MCF 10A (cell line): Measurements from ENCODE around the gene KCTD7. TPM values are rescaled to one million over a fixed set of nuclear protein-coding genes. Genes with fewer than 3 reads are reported as not detected.
"Not testable (repeated sequence)": the region's sequence is repeated elsewhere in the genome, so short reads cannot be mapped to it uniquely, and the experiment has no call there.

Experiments used
- BruUV-seq: library from RNA; stranded (reverse); fragments of 400-500 nt; replicated peaks from 2 replicates; lab custom pipeline; 2021; lab: Mats Ljungman, UMichigan
- CTCF ChIA-PET: fragments of 300-600 bp; sonication (Branson Sonifier 250); formaldehyde crosslinking; extraction: SDS; loops from one replicate; lab custom pipeline; 2021; ENCODE audit warnings: antibody characterized with exemption, inconsistent platforms; lab: Yijun Ruan, JAX
- POLR2A ChIA-PET: fragments of 300-600, 350-650 bp; sonication (Branson Sonifier 250); formaldehyde crosslinking; extraction: SDS; loops from one replicate; lab custom pipeline; 2020; ENCODE audit warnings: antibody characterized with exemption, inconsistent platforms; lab: Yijun Ruan, JAX
- DNase-seq: peaks from one replicate; pipeline ENCODE4 v3.0.0-alpha.2; 2018; ENCODE audit not compliant: unreplicated experiment
- H3K27ac Mint-ChIP-seq: one replicate; pipeline ENCODE4 v1.8.0; 2022; ENCODE audit warnings: mild to moderate bottlenecking, low read depth, mixed read lengths; ENCODE audit not compliant: unreplicated experiment
- H3K27me3 Mint-ChIP-seq: one replicate; pipeline ENCODE4 v1.8.0; 2022; ENCODE audit warnings: mixed read lengths; ENCODE audit not compliant: insufficient read depth, unreplicated experiment
- H3K36me3 Mint-ChIP-seq: one replicate; pipeline ENCODE4 v1.8.0; 2022; ENCODE audit warnings: mild to moderate bottlenecking, moderate library complexity, mixed read lengths; ENCODE audit not compliant: insufficient read depth, unreplicated experiment
- H3K4me1 Mint-ChIP-seq: one replicate; pipeline ENCODE4 v1.8.0; 2022; ENCODE audit warnings: mixed read lengths; ENCODE audit not compliant: insufficient read depth, unreplicated experiment
- H3K4me3 Mint-ChIP-seq: one replicate; pipeline ENCODE4 v1.8.0; 2022; ENCODE audit warnings: mild to moderate bottlenecking, moderate library complexity, mixed read lengths; ENCODE audit not compliant: unreplicated experiment
- H3K9me3 Mint-ChIP-seq: one replicate; pipeline ENCODE4 v1.8.0; 2022; ENCODE audit warnings: mixed read lengths; ENCODE audit not compliant: unreplicated experiment
- intact Hi-C: fragments of 100-400 bp; cut with micrococcal nuclease; formaldehyde crosslinking; loops from 2 replicates; pipeline ENCODE4 v1.14.1; 2022
- total RNA-seq: library from RNA; stranded (reverse); gene quantifications from 2 replicates; pipeline ENCODE4 v1.2.3, GENCODE V29; 2022
- TF ChIP-seq, protein P1 (sequence below): fragments of 200-600 bp; IDR thresholded peaks from one replicate; pipeline ENCODE4 v1.8.0; 2022; ENCODE audit warnings: antibody characterized with exemption, mild to moderate bottlenecking; ENCODE audit not compliant: unreplicated experiment

The KCTD7 gene
- total RNA-seq, 1 experiment from 2014 or later, result 3.7 TPM

DNA sequence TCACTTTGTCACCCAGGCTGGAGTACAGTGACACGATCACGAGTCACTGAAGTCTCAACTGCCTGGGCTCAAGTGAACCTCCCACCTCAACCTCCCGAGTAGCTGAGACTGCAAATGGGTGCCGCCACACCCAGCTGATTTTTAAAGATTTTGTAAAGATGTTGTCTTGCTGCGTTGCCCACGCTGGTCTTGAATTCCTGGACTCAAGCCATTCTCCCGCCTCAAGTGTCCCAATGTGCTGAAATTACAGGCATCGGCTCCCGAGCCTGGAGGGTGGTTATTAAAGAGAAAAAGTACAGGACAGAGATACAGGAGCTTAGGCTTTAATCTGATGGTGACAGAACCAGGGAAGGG, 55.1 kb downstream of the KCTD7 start:
- intact Hi-C loops, result loop anchor here (5.0 kb wide), 1 partner anchor 314 kb away; the partner anchor contains the start of genes SBDS and TYW1
- peak overlapping the region; percentile 85 for H3K4me3 Mint-ChIP-seq

DNA sequence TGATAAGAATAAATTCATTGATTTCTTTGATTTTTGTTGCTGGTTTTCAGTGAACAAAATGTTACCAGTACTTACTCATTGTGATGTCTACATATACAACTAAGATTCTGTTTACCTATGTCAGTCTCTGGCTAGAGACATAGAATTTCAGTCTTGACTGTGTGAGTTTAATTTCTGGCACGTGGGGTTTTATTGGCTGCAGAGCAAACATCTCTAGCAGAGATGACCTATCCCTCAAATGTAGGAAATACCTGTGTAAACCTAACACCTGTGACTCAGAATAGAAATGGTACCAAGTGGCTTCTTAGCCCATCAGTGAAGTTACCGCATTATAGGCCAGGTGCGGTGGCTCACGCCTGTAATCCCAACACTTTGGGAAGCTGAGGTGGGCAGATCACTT, 57.0 kb downstream of the KCTD7 start:
- H3K27ac Mint-ChIP-seq, H3K9me3 Mint-ChIP-seq, intact Hi-C loops, DNase-seq, H3K27me3 Mint-ChIP-seq, H3K4me3 Mint-ChIP-seq, BruUV-seq: not testable (repeated sequence)
- Mint-ChIP-seq H3K4me1 (peaks cover 10% of the 10 kb centered on the region), H3K36me3 (peaks cover 32% of the 10 kb centered on the region)
- ChIA-PET CTCF (interaction anchor here (0.7 kb wide), 1 partner anchor 267 kb away, joined by 3 read pairs; no protein-coding TSS in a partner anchor), POLR2A (interaction anchor here (0.6 to 5.2 kb wide), 3 partner anchors 31 to 95 kb away, joined by 3 to 57 read pairs (median 56); partner anchors contain the start of gene RABGEF1)

More for the DNA sequence above, 55.1 kb downstream of the KCTD7 start:
- H3K9me3 Mint-ChIP-seq, result no peaks in the 10 kb centered on the region
- peak; percentile 18 for DNase-seq
- ChIA-PET CTCF (interaction anchor here (0.6 kb wide), 1 partner anchor 543 kb away, joined by 3 read pairs; no protein-coding TSS in a partner anchor), POLR2A (interaction anchor here (0.6 to 5.2 kb wide), 8 partner anchors 14 to 93 kb away, joined by 3 to 57 read pairs (median 4); partner anchors contain the start of gene RABGEF1)
- peaks cover 24% of the 10 kb centered on the region for H3K36me3 Mint-ChIP-seq
- H3K27ac Mint-ChIP-seq, result peak overlapping the region; percentile 95
- no peaks in the 10 kb centered on the region for H3K27me3 Mint-ChIP-seq
- peaks cover 10% of the 10 kb centered on the region for H3K4me1 Mint-ChIP-seq
- TF ChIP-seq, protein P1, sequence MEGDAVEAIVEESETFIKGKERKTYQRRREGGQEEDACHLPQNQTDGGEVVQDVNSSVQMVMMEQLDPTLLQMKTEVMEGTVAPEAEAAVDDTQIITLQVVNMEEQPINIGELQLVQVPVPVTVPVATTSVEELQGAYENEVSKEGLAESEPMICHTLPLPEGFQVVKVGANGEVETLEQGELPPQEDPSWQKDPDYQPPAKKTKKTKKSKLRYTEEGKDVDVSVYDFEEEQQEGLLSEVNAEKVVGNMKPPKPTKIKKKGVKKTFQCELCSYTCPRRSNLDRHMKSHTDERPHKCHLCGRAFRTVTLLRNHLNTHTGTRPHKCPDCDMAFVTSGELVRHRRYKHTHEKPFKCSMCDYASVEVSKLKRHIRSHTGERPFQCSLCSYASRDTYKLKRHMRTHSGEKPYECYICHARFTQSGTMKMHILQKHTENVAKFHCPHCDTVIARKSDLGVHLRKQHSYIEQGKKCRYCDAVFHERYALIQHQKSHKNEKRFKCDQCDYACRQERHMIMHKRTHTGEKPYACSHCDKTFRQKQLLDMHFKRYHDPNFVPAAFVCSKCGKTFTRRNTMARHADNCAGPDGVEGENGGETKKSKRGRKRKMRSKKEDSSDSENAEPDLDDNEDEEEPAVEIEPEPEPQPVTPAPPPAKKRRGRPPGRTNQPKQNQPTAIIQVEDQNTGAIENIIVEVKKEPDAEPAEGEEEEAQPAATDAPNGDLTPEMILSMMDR, result no peak
- BruUV-seq, result no TSS peak

DNA sequence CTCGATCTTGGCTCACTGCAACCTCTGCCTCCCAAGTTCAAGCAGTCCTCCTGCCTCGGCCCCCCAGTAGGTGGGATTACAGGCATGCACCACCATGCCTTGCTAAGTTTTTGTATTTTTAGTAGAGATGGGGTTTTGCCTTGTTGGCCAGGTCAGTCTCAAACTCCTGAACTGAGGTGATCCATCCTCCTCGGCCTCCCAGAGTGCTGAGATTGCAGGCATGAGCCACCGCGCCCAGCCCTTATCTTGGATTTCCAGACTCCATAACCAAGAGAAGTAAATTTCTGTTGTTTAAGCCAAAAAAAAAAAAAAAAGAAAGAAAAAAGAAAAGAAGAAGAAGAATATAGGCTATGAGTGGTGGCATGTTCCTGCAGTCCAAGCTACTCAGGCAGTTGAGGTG, 58.5 kb downstream of the KCTD7 start:
- ChIA-PET POLR2A (no interaction called here), CTCF (no interaction called here)
- H3K9me3 Mint-ChIP-seq, result no peaks in the 10 kb centered on the region
- H3K27ac Mint-ChIP-seq, result no peak overlapping the region
- H3K4me1 Mint-ChIP-seq, result peaks cover 10% of the 10 kb centered on the region
- TF ChIP-seq, protein P1, result no peak
- DNase-seq, result no peak
- peaks cover 22% of the 10 kb centered on the region for H3K36me3 Mint-ChIP-seq
- no TSS peak for BruUV-seq
- no peak overlapping the region for H3K4me3 Mint-ChIP-seq
- no peaks in the 10 kb centered on the region for H3K27me3 Mint-ChIP-seq
- intact Hi-C loops, result no loop called here

DNA sequence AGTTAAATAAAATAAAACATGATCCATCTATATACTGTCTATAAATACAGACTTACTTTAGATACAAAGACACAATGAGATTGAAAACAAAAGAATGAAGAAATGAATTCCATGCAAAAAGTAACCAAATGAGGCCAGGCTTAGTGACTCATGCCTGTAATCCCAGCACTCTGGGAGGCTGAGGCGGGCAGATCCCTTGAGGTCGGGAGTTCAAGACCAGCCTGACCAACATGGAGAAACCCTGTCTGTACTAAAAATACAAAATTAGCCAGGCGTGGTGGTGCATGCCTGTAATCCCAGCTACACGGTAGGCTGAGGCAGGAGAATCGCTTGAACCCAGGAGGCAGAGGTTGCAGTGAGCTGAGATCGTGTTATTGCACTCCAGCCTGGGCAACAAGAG, 59.0 kb downstream of the KCTD7 start:
- BruUV-seq, POLR2A ChIA-PET, H3K9me3 Mint-ChIP-seq, H3K4me3 Mint-ChIP-seq, CTCF ChIA-PET, H3K27ac Mint-ChIP-seq, intact Hi-C loops, DNase-seq, H3K27me3 Mint-ChIP-seq: not testable (repeated sequence)
- Mint-ChIP-seq H3K36me3 (peaks cover 21% of the 10 kb centered on the region), H3K4me1 (peaks cover 10% of the 10 kb centered on the region)

DNA sequence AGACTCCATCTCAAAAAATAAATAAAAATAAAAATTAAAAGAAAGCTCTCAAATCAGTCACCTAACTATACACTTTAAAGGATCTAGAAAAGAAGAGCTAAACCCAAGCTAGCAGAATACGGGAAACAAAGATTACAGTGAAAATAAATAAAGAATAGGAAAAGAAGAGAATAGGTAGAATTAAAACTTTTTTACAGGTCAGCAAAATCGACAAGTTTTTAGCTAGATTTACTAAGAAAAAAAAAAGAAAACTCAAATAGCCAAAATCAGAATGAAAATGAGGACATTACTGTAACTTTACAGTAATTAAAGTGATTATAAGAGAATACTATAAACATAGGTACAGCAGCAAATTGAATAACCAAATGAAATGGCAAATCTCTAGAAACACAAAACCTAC, 60.4 kb downstream of the KCTD7 start:
- TF ChIP-seq, protein P1, result no peak
- intact Hi-C loops, result no loop called here
- no peaks in the 10 kb centered on the region for H3K4me1 Mint-ChIP-seq

More for the DNA sequence above, 60.4 kb downstream of the KCTD7 start:
- no peaks in the 10 kb centered on the region for H3K9me3 Mint-ChIP-seq
- no TSS peak for BruUV-seq
- H3K36me3 Mint-ChIP-seq, result peaks cover 25% of the 10 kb centered on the region
- ChIA-PET POLR2A (interaction anchor here (1.5 kb wide), 1 partner anchor 51 kb away, joined by 5 read pairs; the partner anchor contains the start of gene RABGEF1), CTCF (interaction anchor here (0.6 to 0.7 kb wide), 2 partner anchors 14 to 1861 kb away, joined by 3 read pairs; no protein-coding TSS in a partner anchor)
- H3K27ac Mint-ChIP-seq, result no peak overlapping the region
- H3K27me3 Mint-ChIP-seq, result no peaks in the 10 kb centered on the region
- no peak for DNase-seq
- H3K4me3 Mint-ChIP-seq, result no peak overlapping the region
